DLD1 (cell line): ENCODE measurements around the gene EEF1AKMT2.

Experiments used
- in situ Hi-C: cut with HindIII; loops from 2 replicates; pipeline ENCODE4 v1.10.0; 2017; ENCODE audit warnings: low sequenced_read_pairs

Gene EEF1AKMT2

GRCh38 chr10:124739119-124739921, 52.4 kb downstream of the EEF1AKMT2 start:
- in situ Hi-C loops, result no loop called here

- in situ Hi-C loops, result no loop called here
Observed at GRCh38 chr10:124738441-124738840, 53.2 kb downstream of the EEF1AKMT2 start.

DNA sequence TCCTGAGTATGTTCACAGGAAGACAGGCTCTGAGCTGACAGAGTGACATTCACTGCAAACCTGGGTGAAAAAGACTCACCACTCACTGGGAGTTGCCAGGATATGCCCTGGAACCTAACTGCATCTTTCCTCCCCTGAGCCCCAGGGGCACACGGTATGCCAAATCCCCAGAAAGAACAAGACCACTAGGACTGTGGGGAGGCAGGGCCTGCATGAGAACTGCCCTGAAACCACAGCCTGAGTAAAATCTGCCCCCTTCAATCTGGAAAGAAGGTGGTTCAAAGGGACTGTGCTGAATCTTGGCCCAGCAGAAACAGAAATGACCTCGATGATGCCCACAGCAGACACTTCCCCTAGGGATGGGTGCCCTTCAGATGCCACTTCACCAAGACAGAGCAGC, 54.0 kb downstream of the EEF1AKMT2 start:
- in situ Hi-C loops, result no loop called here

- in situ Hi-C loops, result no loop called here
Observed at GRCh38 chr10:124737221-124737620, 54.5 kb downstream of the EEF1AKMT2 start.

- in situ Hi-C loops, result no loop called here
Observed at GRCh38 chr10:124736491-124737136, 55.1 kb downstream of the EEF1AKMT2 start.

DNA sequence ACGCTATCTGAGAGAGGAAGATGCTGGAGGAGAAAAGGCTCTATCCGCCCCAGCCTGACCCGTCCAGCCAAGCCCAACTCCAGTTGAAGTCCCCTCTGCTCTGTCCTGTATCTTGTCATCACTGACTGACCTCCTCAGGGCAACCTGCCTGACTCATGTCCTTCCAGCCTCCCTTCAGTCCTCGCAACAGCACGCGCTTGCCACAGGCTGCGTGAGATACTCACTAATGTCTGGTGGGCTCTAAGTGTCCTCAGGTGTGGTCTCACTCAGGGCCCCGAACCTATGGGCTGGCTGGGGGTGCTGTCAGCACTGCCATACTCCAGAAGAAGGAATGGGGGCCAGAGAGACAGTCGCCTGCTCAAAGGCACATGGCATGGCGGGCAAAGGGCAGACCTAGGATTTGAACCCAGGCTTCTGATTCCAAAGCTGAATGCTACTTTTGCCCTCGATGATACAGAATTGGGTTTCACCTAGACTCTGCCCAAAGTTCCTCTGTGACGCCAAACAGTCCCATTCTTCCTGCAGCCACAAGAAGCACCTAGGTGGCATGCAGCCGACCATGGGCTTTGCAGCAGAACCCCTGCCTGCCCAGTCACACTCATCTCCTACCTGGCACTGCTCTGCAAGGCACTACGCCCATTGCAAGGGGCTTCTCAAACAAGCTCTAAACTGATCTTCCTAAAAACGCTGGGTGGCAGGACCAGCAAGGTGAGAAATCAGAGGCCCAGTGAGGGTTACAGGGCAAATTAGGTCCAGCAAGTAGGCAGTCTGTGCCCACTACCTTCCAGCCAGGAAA, 56.0 kb downstream of the EEF1AKMT2 start:
- in situ Hi-C loops, result no loop called here

DNA sequence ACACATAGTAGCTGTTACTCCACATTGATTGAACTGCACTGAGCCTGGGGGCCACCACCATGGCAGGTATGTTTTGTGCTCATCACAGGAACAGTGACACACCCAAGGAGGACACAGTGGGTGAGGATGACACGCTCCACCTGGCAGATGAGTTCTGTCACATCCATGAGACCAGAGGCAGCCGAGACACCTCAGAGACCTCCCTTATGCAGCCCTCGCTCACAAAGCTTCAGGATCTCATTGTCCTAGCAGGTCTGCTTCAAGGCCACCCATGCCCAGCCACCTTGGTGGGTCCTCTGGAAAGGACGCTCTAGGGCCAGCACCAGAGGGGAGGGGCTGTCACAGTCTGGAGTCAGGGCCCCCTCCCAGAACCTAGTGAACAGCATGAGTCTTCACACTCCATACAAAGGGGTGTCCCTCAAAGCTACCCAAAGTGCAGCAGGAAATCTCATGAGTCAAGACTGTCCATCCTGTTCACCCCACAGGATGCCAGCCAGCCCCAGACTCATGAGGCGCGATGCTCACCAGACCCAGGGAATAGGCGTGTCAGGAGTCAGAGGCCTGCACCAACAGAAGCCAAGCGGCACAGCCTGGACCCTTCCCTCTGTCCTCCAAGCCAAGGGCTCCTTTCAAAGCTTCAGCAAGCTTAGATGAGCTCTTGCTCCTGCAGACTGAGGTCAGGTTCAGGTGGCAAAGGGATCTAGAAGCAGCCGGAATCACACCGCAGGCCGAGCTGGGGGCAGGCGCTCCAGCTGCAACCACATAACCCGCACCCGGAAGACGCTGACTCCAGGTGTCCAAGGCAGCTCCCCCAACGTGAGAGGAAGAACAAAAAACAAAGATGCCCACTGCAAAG, 57.1 kb downstream of the EEF1AKMT2 start:
- in situ Hi-C loops, result no loop called here

DNA sequence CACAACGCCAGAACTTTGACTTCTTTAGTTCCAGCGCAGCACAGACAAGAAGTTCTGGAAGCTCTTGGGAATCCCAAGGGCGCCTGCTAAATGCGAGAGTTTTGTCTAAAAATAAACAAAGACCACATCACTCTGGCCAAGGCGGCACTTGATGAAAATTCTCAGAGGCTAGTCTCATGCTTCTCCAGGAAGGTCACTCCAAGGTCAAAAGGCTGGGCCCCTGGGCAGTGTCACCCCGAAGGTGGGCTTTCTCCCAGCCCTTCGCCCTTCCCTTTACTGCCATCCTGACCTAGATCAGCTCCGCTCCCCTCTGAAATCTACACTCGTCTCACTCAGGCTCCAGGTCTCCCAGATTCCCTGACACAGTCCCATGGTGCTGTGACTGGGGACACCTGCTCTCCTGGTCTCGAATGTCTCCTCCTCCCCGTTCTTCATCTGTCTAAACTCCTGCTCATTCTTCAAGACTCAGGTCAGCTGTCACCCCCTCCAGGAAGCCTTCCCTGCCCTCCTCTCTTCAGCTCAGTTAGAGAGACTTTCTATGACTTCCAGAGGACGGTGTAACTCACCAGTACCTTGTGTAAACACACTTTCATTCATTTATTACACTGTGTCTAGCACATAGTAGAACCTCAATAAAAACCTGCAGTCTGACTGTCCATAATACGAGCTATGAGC, 58.0 kb downstream of the EEF1AKMT2 start:
- in situ Hi-C loops, result no loop called here

DNA sequence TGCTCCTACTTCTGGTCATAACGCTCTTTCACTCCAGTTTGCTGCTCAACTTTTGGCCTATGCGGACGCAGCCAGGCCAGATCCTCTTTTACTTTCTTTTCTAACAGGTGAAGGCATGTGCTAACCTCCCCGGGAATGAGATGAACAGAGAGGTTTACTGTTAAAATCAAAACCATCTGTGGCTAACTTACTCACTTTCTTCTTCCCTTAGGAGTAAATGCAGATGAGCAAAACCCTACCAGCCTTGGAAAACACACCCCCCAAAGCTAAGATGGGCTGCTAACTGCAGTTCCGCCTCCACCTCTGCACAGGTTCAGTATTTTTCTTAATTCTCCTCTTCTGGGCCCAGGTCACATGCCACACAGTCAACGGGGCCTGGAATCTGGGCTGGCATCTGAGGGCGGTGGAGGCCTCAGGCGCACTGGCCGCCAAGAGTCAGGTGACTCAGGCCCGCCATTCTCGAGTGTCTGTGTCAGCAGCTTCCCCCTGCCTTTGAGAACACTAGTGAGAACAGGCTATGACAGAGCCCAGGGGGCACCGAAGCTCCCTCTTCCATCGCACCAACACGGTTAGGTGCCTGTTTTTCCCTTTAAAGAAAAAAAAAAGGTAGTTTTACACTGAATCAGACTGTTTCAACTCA, 58.6 kb downstream of the EEF1AKMT2 start:
- in situ Hi-C loops, result no loop called here

- in situ Hi-C loops, result no loop called here
Observed at GRCh38 chr10:124731551-124731950, 60.1 kb downstream of the EEF1AKMT2 start.

GRCh38 chr10:124730790-124731189, 60.9 kb downstream of the EEF1AKMT2 start:
- in situ Hi-C loops, result no loop called here

DNA sequence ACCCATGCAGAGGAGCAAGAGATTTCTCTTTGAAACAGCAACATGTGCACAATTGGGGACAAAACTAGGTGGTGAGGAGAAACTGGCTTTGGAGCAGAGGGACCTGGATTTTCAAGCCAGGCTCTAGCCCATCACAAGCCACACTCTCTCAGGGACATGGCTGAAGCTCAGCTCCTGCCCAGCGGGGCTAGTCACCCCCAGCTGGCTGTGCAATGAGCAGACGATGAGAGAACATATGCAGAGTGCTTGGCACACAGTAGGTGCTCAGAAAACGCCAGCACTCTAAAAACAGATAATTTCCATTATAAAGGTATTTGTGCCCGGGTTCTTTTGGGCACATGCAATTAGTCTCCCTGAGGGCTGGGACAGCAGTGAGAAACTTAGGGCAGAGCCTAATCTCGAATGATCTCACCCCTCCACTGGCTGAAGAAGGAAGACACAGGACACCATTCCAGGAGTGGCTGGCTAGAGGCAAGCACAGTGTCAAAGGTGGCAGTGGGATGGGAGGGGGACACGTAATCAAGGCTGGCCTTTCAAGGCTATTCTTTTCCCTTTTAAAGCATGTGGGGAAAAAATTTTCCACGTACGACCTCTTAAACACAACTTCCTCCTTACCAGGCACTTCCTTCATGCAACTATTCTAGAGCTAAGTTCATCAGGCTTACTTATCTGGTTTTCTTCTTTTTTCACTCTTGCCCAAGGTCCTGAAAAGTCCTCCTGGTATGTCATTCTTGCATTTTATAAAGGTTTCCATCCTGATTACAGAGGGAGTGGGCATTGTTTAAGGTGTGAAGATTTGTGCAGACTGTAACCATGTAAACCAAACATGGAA, 62.6 kb downstream of the EEF1AKMT2 start:
- in situ Hi-C loops, result no loop called here

DNA sequence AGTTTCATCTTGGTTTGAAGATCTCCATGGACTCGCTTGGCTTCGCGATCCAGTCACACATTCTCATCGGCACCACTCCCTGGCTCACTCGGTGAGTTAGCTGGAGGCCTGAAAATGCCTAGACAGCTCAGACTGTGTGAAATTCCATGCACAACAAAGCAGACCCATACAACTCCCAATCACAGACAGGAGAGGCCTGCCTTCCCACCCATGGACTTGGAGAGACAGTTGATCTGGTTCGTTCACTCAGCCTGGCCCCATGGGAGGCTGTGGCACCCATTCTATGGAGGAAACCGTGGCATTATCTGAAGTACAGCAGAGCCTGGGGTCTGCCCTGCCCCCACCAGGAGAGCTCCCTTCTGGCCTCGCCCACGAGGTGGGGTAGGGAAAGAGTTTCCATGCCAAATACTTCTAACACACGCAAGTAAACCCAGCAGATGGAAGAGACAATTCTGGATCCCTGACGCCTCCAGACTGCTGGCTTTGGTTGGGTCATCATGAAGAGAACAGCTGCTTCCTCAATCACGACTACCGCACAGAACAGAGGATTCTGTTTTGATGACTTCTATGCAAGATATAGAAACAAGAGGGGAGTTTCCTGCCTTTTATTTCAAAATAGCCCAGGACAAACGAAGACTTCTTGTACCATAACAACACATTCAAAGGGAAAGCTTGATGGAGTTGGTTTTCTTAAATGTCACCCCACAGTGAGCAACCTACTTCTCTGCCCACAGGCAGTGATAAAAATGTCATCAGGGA, 63.4 kb downstream of the EEF1AKMT2 start:
- in situ Hi-C loops, result no loop called here

DNA sequence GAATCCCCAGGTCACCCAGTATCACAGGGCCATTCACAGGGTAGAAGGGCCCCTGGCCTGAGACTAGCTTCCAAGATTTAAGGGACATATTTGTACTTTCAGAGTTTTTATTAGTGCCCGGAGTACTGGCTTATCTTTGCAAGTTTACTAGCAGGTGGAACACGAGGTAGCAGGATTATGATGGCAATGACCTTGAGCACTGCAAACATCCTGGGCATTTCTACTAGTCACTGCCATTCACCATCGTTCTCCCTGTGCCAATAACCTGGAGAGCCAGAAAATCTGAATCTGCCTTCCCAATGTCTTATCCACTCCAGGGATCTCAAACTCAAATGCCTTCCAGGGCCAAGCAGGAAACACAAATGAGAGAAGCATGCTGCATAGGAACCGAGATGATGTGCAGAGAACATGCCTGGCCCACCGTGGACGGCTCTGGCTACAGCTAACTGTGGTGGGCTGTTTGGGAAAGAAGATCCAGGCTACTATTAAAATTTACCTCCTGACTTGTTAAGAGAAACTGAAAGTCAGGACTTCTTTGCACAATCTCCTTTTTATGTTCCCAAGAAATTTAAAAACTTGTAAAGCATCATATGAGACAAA, 64.2 kb downstream of the EEF1AKMT2 start:
- in situ Hi-C loops, result no loop called here

GRCh38 chr10:124725791-124726190, 65.9 kb downstream of the EEF1AKMT2 start:
- in situ Hi-C loops, result no loop called here

DNA sequence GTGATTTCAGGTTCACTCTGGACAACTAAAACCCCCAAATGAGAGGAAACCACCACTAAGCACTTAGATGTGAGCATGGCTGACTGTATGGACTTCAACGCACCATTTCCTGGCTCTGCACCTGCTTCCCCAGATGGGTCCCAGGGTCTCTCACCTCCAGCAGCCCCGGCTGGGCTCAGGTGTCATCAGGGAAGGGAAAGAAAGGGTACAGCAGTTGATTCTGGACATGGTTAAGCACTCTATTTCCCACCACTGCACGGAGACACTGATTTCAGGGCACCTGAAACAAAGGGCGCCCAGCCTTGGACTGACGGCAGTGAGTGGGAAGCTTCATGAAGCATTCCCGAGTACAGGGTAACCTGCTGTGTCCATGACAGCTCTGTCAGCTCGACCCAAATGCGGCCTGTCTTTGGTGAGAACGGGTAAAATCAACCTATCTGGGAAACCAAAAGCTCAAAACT, 66.5 kb downstream of the EEF1AKMT2 start:
- in situ Hi-C loops, result no loop called here

DNA sequence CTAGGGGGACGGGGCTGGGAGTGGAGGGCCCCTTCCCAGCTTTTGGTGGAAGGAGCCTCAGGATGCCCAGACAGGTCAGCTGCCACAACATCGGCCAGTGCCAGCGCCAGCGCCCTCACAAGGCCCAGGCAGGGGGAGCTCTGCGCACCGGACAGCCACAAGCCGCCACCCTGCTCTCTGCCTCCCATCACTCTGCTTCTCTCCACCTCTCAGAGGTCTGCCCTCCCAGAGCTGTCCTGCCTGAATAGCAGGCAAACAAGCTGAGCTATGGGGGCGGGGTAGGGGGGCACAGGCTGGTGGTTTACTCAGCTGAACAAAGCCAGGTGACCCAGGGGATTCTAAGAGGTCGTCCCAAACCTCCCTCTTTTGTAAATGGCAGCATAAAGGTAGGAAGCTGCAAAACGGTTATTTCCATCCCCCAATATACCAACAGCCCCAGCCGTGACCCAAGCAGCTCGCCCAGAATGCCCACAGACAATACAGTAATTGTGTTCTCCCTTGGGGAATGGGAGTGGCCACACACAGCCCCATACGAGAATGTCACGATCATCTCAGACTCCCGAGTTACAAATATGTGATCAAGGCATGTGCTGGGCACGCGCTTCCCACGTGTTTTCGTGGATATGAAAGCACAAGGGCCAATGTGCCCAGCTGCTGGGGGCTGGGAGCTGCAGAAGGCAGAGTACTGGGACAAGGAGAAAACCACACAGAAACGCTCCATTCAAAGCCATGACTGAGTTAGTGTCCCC, 67.2 kb downstream of the EEF1AKMT2 start:
- in situ Hi-C loops, result no loop called here
